Keratinocyte (primary cell): ENCODE measurements around the gene MYL12A. TPM values are rescaled to one million over a fixed set of nuclear protein-coding genes. Genes with fewer than 3 reads are reported as not detected.

ENCODE experiments used
- DNase-seq: peaks from one replicate; pipeline ENCODE4 v3.0.0-alpha.2; 2011; ENCODE audit warnings: low read depth, missing footprints, low spot score
- FAIRE-seq: peaks from 2 replicates; lab custom pipeline; 2011; peaks lifted over from hg19 to GRCh38; lab: Jason Lieb, UNC
- H2AFZ ChIP-seq: 2 replicates; pipeline ENCODE4 v1.6.0; 2012; ENCODE audit warnings: low read length, control low read depth, inconsistent platforms; ENCODE audit not compliant: control insufficient read depth
- H3K27ac ChIP-seq: 2 replicates; pipeline ENCODE4 v1.5.1; 2011; ENCODE audit warnings: low read length; ENCODE audit not compliant: control insufficient read depth, insufficient read depth
- H3K27me3 ChIP-seq: 3 replicates; pipeline ENCODE4 v1.6.0; 2011; ENCODE audit warnings: low read length; ENCODE audit not compliant: control insufficient read depth, insufficient read depth; ENCODE audit errors: extremely low read depth
- H3K36me3 ChIP-seq, 2 experiments: 2 replicates in 1 of 2; 3 replicates in 1 of 2; pipeline ENCODE4 v1.5.1; 2011; ENCODE audit warnings: low read length in 2 of 2, mild to moderate bottlenecking in 1 of 2; ENCODE audit not compliant: control insufficient read depth in 2 of 2, insufficient read depth in 2 of 2; ENCODE audit errors: extremely low read depth in 1 of 2
- H3K4me1 ChIP-seq: 3 replicates; pipeline ENCODE4 v1.5.1; 2011; ENCODE audit warnings: low read length; ENCODE audit not compliant: control insufficient read depth, insufficient read depth; ENCODE audit errors: extremely low read depth
- H3K4me2 ChIP-seq: 3 replicates; pipeline ENCODE4 v1.6.0; 2011; ENCODE audit warnings: low read depth, low read length; ENCODE audit not compliant: control insufficient read depth, insufficient read depth; ENCODE audit errors: extremely low read depth
- H3K4me3 ChIP-seq, 3 experiments: fragments of 200-600 bp in 1 of 3; sonication (generic) in 1 of 3; 2 replicates in 2 of 3; 3 replicates in 1 of 3; pipeline ENCODE4 v1.5.1; 2011 to 2016; ENCODE audit warnings: low read length in 3 of 3, mild to moderate bottlenecking in 3 of 3, control low read depth in 2 of 3, inconsistent platforms in 1 of 3, low read depth in 1 of 3, mixed read lengths in 1 of 3, mixed run types in 1 of 3, moderate library complexity in 1 of 3; ENCODE audit not compliant: control insufficient read depth in 2 of 3, insufficient read depth in 2 of 3; ENCODE audit errors: extremely low read depth in 1 of 3
- H3K79me2 ChIP-seq: 2 replicates; pipeline ENCODE4 v1.6.0; 2012; ENCODE audit warnings: low read length; ENCODE audit not compliant: control insufficient read depth, insufficient read depth
- H3K9ac ChIP-seq: 3 replicates; pipeline ENCODE4 v1.6.0; 2011; ENCODE audit warnings: low read length; ENCODE audit not compliant: control insufficient read depth, insufficient read depth; ENCODE audit errors: extremely low read depth
- H3K9me1 ChIP-seq: 3 replicates; pipeline ENCODE4 v1.6.0; 2011; ENCODE audit warnings: low read length; ENCODE audit not compliant: control insufficient read depth, insufficient read depth; ENCODE audit errors: extremely low read depth
- H3K9me3 ChIP-seq: 2 replicates; pipeline ENCODE4 v1.5.1; 2012; ENCODE audit warnings: low read depth, low read length; ENCODE audit not compliant: control insufficient read depth
- H4K20me1 ChIP-seq: 3 replicates; pipeline ENCODE4 v1.6.0; 2011; ENCODE audit warnings: low read length; ENCODE audit not compliant: control insufficient read depth, insufficient read depth; ENCODE audit errors: extremely low read depth
- EZH2 ChIP-seq: IDR thresholded peaks from one replicate; pipeline ENCODE4 v1.6.1; 2012; ENCODE audit warnings: inconsistent platforms, mild to moderate bottlenecking, low read length, moderate library complexity
- dilution Hi-C: fragments of 300-500 bp; cut with MboI; formaldehyde crosslinking; loops from one replicate; pipeline ENCODE4 v1.7.0; 2020; ENCODE audit warnings: low sequenced_read_pairs; ENCODE audit not compliant: extremely low pct_ligation_motif_present
- polyA plus RNA-seq, 5 experiments: library from polyadenylated mRNA; depleted of rRNA in 3 of 5; stranded (reverse) in 3 of 5; stranded (forward) in 1 of 5; unstranded in 1 of 5; fragments of >200 nt; gene quantifications; 1 replicate in 1 of 5; 2 replicates in 3 of 5; 3 replicates in 1 of 5; pipeline versions ENCODE4 v1.2.1 to v1.2.3, GENCODE V29; 2011 to 2012; ENCODE audit warnings: missing spikeins in 2 of 5, low read depth in 1 of 5, low replicate concordance in 1 of 5
- TF ChIP-seq, protein P1 (sequence below), 3 experiments: IDR thresholded peaks in 1 of 3; conservative IDR thresholded peaks in 1 of 3; optimal IDR thresholded peaks in 1 of 3; 2 replicates in 2 of 3; 3 replicates in 1 of 3; pipeline versions ENCODE3 to v1.5.1; 2011; ENCODE audit warnings: low read length in 3 of 3, mild to moderate bottlenecking in 3 of 3, moderate library complexity in 2 of 3, control low read depth in 1 of 3, inconsistent platforms in 1 of 3; ENCODE audit not compliant: insufficient read depth in 2 of 3; ENCODE audit errors: extremely low read depth in 1 of 3

MYL12A gene
- polyA plus RNA-seq, 1 donor (not counting 4 experiments of a cell fraction or from before 2014, with no cell fraction given), result 759 TPM

- Histone ChIP-seq H3K9me1 (peaks cover 6% of the 10 kb centered on the region), H2AFZ (no peak overlapping the region), H3K4me2 (no peak overlapping the region), H3K27me3 (no peaks in the 10 kb centered on the region), H3K9me3 (no peaks in the 10 kb centered on the region), H3K36me3 (peaks cover 8 to 36% of the 10 kb centered on the region in 2 experiments), H3K9ac (no peak overlapping the region), H4K20me1 (peaks cover 8% of the 10 kb centered on the region), H3K79me2 (peaks cover 69% of the 10 kb centered on the region), H3K27ac (no peak overlapping the region), H3K4me3 (no peak overlapping the region), H3K4me1 (peaks cover 23% of the 10 kb centered on the region)
- dilution Hi-C loops, result no loop called here
- DNase-seq (no peak), FAIRE-seq (no peak)
- TF ChIP-seq EZH2, result no peak
- TF ChIP-seq, protein P1, sequence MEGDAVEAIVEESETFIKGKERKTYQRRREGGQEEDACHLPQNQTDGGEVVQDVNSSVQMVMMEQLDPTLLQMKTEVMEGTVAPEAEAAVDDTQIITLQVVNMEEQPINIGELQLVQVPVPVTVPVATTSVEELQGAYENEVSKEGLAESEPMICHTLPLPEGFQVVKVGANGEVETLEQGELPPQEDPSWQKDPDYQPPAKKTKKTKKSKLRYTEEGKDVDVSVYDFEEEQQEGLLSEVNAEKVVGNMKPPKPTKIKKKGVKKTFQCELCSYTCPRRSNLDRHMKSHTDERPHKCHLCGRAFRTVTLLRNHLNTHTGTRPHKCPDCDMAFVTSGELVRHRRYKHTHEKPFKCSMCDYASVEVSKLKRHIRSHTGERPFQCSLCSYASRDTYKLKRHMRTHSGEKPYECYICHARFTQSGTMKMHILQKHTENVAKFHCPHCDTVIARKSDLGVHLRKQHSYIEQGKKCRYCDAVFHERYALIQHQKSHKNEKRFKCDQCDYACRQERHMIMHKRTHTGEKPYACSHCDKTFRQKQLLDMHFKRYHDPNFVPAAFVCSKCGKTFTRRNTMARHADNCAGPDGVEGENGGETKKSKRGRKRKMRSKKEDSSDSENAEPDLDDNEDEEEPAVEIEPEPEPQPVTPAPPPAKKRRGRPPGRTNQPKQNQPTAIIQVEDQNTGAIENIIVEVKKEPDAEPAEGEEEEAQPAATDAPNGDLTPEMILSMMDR (optimal IDR thresholded peaks at IDR 0.05 in 1 of 3, IDR thresholded peaks at IDR 0.05 in 1 of 3, conservative IDR thresholded peaks at IDR 0.05 in 1 of 3; ENCODE audit: extremely low read depth in 1 of 3, insufficient read depth in 2 of 3, low read length in 3 of 3), result no peak
Measured at GRCh38 chr18:3251963-3252277, 4.3 kb downstream of the MYL12A start.

DNA sequence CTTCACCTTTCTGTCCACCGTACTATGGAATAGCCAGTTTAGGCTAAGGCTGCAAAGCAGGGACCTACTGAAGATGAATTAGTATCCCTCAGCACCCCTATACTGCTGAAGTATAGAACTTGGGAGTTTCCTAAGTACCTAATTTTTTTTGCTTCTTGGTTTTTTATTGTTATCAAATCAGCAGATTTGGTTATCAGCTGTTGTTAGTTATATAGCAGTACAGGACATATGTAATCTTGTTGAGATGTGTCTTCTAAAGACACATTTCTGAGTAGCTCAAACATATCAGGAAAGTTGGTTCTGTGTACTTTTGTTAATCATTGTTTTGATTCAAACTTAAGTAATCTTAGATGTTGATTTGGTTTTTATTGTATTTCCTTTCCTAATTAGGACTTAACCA is 5.2 kb downstream of the MYL12A start:
- no peak for FAIRE-seq
- H3K4me1 ChIP-seq, result peaks cover 22% of the 10 kb centered on the region

More for the DNA sequence above, 5.2 kb downstream of the MYL12A start:
- no peak overlapping the region for H3K4me2 ChIP-seq
- H3K27me3 ChIP-seq, result no peaks in the 10 kb centered on the region
- H2AFZ ChIP-seq, result no peak overlapping the region
- H3K36me3 ChIP-seq, result peaks cover 8 to 46% of the 10 kb centered on the region in 2 experiments
- peaks cover 8% of the 10 kb centered on the region for H4K20me1 ChIP-seq
- no peak for TF ChIP-seq EZH2
- TF ChIP-seq, protein P1 (optimal IDR thresholded peaks at IDR 0.05 in 1 of 3, IDR thresholded peaks at IDR 0.05 in 1 of 3, conservative IDR thresholded peaks at IDR 0.05 in 1 of 3; ENCODE audit: extremely low read depth in 1 of 3, insufficient read depth in 2 of 3, low read length in 3 of 3), result no peak
- peaks cover 67% of the 10 kb centered on the region for H3K79me2 ChIP-seq
- no peak overlapping the region for H3K27ac ChIP-seq
- H3K9ac ChIP-seq, result no peak overlapping the region
- H3K4me3 ChIP-seq, result no peak overlapping the region
- dilution Hi-C loops, result no loop called here
- peaks cover 6% of the 10 kb centered on the region for H3K9me1 ChIP-seq
- no peaks in the 10 kb centered on the region for H3K9me3 ChIP-seq
- DNase-seq, result no peak
